HEK293 (cell line): ENCODE measurements around the gene ITGA2.

Experiments used
- CTCF ChIA-PET: fragments of 350-600 bp; formaldehyde crosslinking; extraction: SDS; loops from one replicate; lab custom pipeline; 2021; ENCODE audit warnings: antibody characterized with exemption; lab: Yijun Ruan, JAX
- POLR2A ChIA-PET: fragments of 300-600 bp; formaldehyde crosslinking; extraction: SDS; loops from one replicate; lab custom pipeline; 2020; ENCODE audit warnings: antibody characterized with exemption, inconsistent platforms; lab: Yijun Ruan, JAX
- H3K27ac ChIP-seq: fragments of 200-500 bp; sonication (Bioruptor generic); 2 replicates; pipeline ENCODE4 v1.5.1; 2014; ENCODE audit warnings: low read depth, low read length, control low read depth, inconsistent platforms; ENCODE audit errors: extremely low read depth
- H3K36me3 ChIP-seq, 2 experiments: fragments of 200-500 bp in 1 of 2; sonication (Bioruptor generic) in 1 of 2; 1 replicate in 1 of 2; 2 replicates in 1 of 2; pipeline ENCODE4 v1.5.1; 2014 to 2017; ENCODE audit warnings: inconsistent platforms in 2 of 2, low read length in 2 of 2; ENCODE audit not compliant: control insufficient read depth in 2 of 2, insufficient read depth in 1 of 2
- H3K4me1 ChIP-seq: fragments of 200-500 bp; sonication (Bioruptor generic); 2 replicates; pipeline ENCODE4 v1.5.1; 2014; ENCODE audit warnings: mild to moderate bottlenecking, low read length, inconsistent platforms; ENCODE audit not compliant: control insufficient read depth, insufficient read depth
- H3K4me3 ChIP-seq: 2 replicates; pipeline ENCODE4 v1.5.1; 2011; ENCODE audit warnings: low read depth, mild to moderate bottlenecking, control low read depth, low read length, moderate library complexity
- H3K9me3 ChIP-seq: fragments of 200-500 bp; sonication (Bioruptor generic); 2 replicates; pipeline ENCODE4 v1.5.1; 2014; ENCODE audit warnings: low read depth, low read length, inconsistent platforms; ENCODE audit not compliant: control insufficient read depth, insufficient read depth
- GLIS1 ChIP-seq: fragments of 450-650 bp; formaldehyde crosslinking; IDR thresholded peaks from 2 replicates; pipeline ENCODE4 v1.5.1; 2016; ENCODE audit warnings: missing biosample characterization, missing genetic modification characterization
- HOXD13 ChIP-seq: sonication (generic); formaldehyde crosslinking; IDR thresholded peaks from 2 replicates; pipeline ENCODE4 v1.8.0; 2022; ENCODE audit warnings: missing genetic modification reagents, borderline replicate concordance
- OSR2 ChIP-seq: fragments of 450-650 bp; formaldehyde crosslinking; IDR thresholded peaks from 2 replicates; pipeline ENCODE4 v1.5.1; 2016; ENCODE audit warnings: missing biosample characterization, missing genetic modification characterization
- PRDM1 ChIP-seq: fragments of 450-650 bp; formaldehyde crosslinking; IDR thresholded peaks from 2 replicates; pipeline ENCODE4; 2016; ENCODE audit warnings: missing biosample characterization, missing genetic modification characterization
- REPIN1 ChIP-seq: fragments of 450-650 bp; formaldehyde crosslinking; IDR thresholded peaks from 2 replicates; pipeline ENCODE4 v1.5.1; 2017; ENCODE audit warnings: missing biosample characterization, missing genetic modification characterization, low read depth
- TRIM28 ChIP-seq: IDR thresholded peaks from 2 replicates; pipeline ENCODE4 v1.6.1; 2011; ENCODE audit warnings: low read length, control low read depth, borderline replicate concordance
- ZEB2 ChIP-seq: fragments of 450-650 bp; formaldehyde crosslinking; IDR thresholded peaks from 2 replicates; pipeline ENCODE4 v1.5.1; 2016; ENCODE audit warnings: missing biosample characterization, missing genetic modification characterization
- ZIC2 ChIP-seq: fragments of 450-650 bp; formaldehyde crosslinking; IDR thresholded peaks from 2 replicates; pipeline ENCODE4 v1.5.1; 2016; ENCODE audit warnings: missing biosample characterization, missing genetic modification characterization
- ZNF10 ChIP-seq: fragments of 450-650 bp; formaldehyde crosslinking; IDR thresholded peaks from 2 replicates; pipeline ENCODE4 v1.5.1; 2017; ENCODE audit warnings: missing biosample characterization, missing genetic modification characterization
- ZNF16 ChIP-seq: fragments of 450-650 bp; formaldehyde crosslinking; IDR thresholded peaks from 2 replicates; pipeline ENCODE4 v1.5.1; 2016; ENCODE audit warnings: low read depth, missing biosample characterization, missing genetic modification characterization
- ZNF223 ChIP-seq: fragments of 450-650 bp; formaldehyde crosslinking; IDR thresholded peaks from 2 replicates; pipeline ENCODE4 v1.5.1; 2016; ENCODE audit warnings: missing biosample characterization, missing genetic modification characterization
- ZNF341 ChIP-seq: fragments of 450-650 bp; formaldehyde crosslinking; IDR thresholded peaks from 2 replicates; pipeline ENCODE4; 2016; ENCODE audit warnings: low read depth, missing biosample characterization, missing genetic modification characterization
- ZNF555 ChIP-seq: fragments of 450-650 bp; formaldehyde crosslinking; conservative IDR thresholded peaks from 2 replicates; pipeline ENCODE4 v1.5.1; 2017; ENCODE audit warnings: missing biosample characterization, mild to moderate bottlenecking, missing genetic modification characterization, inconsistent platforms
- ZNF561 ChIP-seq: fragments of 450-650 bp; IDR thresholded peaks from 2 replicates; pipeline ENCODE4 v1.5.1; 2018; ENCODE audit warnings: missing biosample characterization, missing genetic modification characterization, borderline replicate concordance
- ZNF585B ChIP-seq: fragments of 450-650 bp; formaldehyde crosslinking; IDR thresholded peaks from 2 replicates; pipeline ENCODE4 v1.5.1; 2016; ENCODE audit warnings: missing biosample characterization, missing genetic modification characterization
- ZNF610 ChIP-seq: fragments of 450-650 bp; formaldehyde crosslinking; IDR thresholded peaks from 2 replicates; pipeline ENCODE4 v1.5.1; 2016; ENCODE audit warnings: missing biosample characterization, missing genetic modification characterization, borderline replicate concordance
- ZNF664 ChIP-seq: fragments of 450-650 bp; formaldehyde crosslinking; IDR thresholded peaks from 2 replicates; pipeline ENCODE4 v1.5.1; 2016; ENCODE audit warnings: missing biosample characterization, missing genetic modification characterization
- ZXDB ChIP-seq: fragments of 450-650 bp; formaldehyde crosslinking; IDR thresholded peaks from 2 replicates; pipeline ENCODE4 v1.5.1; 2016; ENCODE audit warnings: missing biosample characterization, missing genetic modification characterization
- TF ChIP-seq, protein P1 (sequence below): fragments of 450-650 bp; formaldehyde crosslinking; IDR thresholded peaks from 2 replicates; pipeline ENCODE4 v1.5.1; 2016; ENCODE audit warnings: missing biosample characterization, missing genetic modification characterization
- TF ChIP-seq, protein P2 (sequence below): fragments of 450-650 bp; formaldehyde crosslinking; IDR thresholded peaks from 2 replicates; pipeline ENCODE4 v1.5.1; 2016; ENCODE audit warnings: missing biosample characterization, missing genetic modification characterization
- TF ChIP-seq, protein P3 (sequence below): fragments of 450-650 bp; formaldehyde crosslinking; IDR thresholded peaks from 2 replicates; pipeline ENCODE4 v1.5.1; 2016; ENCODE audit warnings: missing biosample characterization, missing genetic modification characterization, low read depth
- TF ChIP-seq, protein P4 (sequence below): fragments of 450-650 bp; formaldehyde crosslinking; IDR thresholded peaks from 2 replicates; pipeline ENCODE4 v1.5.1; 2016; ENCODE audit warnings: missing biosample characterization, missing genetic modification characterization, borderline replicate concordance
- TF ChIP-seq, protein P5 (sequence below): fragments of 450-650 bp; formaldehyde crosslinking; IDR thresholded peaks from 2 replicates; pipeline ENCODE4 v1.5.1; 2016; ENCODE audit warnings: missing biosample characterization, missing genetic modification characterization
- TF ChIP-seq, protein P6 (sequence below): fragments of 450-650 bp; formaldehyde crosslinking; IDR thresholded peaks from 2 replicates; pipeline ENCODE4 v1.5.1; 2017; ENCODE audit warnings: missing biosample characterization, missing genetic modification characterization

Gene ITGA2

DNA sequence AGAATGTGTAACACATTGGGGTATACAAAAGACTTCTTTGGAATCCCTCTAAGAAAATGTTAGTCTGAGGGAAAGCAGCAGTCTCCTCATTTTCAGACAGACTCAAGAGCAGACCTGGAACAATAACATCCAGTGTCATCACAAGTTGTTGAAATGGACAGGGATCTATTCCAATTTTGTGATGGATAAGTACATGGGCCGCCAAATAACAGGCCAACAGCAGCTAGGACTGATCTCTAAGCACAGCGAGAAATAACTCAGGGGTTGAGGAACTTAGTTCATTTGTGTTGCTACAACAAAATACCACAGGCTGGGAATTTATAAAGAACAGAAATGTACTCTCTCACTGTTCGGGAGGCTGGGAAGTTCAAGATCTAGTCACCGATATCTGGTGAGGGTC is 7.6 kb upstream of the ITGA2 start:
- Histone ChIP-seq H3K36me3 (no peaks in the 10 kb centered on the region), H3K9me3 (no peaks in the 10 kb centered on the region), H3K27ac (no peak overlapping the region), H3K4me1 (peaks cover 8% of the 10 kb centered on the region), H3K4me3 (no peak overlapping the region)
- TF ChIP-seq OSR2 (tag by site-specific recombination) (no peak), ZNF555 (tag by site-specific recombination) (no peak), GLIS1 (tag by site-specific recombination) (no peak), ZNF341 (tag by site-specific recombination) (no peak), HOXD13 (no peak), ZNF561 (tag by site-specific recombination) (no peak), ZNF610 (tag by site-specific recombination) (no peak), REPIN1 (tag by site-specific recombination) (no peak), ZIC2 (tag by site-specific recombination) (no peak), ZNF585B (no peak)
- TF ChIP-seq, protein P1, sequence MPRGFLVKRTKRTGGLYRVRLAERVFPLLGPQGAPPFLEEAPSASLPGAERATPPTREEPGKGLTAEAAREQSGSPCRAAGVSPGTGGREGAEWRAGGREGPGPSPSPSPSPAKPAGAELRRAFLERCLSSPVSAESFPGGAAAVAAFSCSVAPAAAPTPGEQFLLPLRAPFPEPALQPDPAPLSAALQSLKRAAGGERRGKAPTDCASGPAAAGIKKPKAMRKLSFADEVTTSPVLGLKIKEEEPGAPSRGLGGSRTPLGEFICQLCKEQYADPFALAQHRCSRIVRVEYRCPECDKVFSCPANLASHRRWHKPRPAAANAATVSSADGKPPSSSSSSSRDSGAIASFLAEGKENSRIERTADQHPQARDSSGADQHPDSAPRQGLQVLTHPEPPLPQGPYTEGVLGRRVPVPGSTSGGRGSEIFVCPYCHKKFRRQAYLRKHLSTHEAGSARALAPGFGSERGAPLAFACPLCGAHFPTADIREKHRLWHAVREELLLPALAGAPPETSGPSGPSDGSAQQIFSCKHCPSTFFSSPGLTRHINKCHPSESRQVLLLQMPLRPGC (tag by site-specific recombination): no peak
- TF ChIP-seq, protein P2, sequence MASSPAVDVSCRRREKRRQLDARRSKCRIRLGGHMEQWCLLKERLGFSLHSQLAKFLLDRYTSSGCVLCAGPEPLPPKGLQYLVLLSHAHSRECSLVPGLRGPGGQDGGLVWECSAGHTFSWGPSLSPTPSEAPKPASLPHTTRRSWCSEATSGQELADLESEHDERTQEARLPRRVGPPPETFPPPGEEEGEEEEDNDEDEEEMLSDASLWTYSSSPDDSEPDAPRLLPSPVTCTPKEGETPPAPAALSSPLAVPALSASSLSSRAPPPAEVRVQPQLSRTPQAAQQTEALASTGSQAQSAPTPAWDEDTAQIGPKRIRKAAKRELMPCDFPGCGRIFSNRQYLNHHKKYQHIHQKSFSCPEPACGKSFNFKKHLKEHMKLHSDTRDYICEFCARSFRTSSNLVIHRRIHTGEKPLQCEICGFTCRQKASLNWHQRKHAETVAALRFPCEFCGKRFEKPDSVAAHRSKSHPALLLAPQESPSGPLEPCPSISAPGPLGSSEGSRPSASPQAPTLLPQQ (tag by site-specific recombination): no peak
- TF ChIP-seq, protein P3, sequence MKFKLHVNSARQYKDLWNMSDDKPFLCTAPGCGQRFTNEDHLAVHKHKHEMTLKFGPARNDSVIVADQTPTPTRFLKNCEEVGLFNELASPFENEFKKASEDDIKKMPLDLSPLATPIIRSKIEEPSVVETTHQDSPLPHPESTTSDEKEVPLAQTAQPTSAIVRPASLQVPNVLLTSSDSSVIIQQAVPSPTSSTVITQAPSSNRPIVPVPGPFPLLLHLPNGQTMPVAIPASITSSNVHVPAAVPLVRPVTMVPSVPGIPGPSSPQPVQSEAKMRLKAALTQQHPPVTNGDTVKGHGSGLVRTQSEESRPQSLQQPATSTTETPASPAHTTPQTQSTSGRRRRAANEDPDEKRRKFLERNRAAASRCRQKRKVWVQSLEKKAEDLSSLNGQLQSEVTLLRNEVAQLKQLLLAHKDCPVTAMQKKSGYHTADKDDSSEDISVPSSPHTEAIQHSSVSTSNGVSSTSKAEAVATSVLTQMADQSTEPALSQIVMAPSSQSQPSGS (tag by site-specific recombination): no peak
- CTCF ChIA-PET: no interaction called here
- POLR2A ChIA-PET: no interaction called here

DNA sequence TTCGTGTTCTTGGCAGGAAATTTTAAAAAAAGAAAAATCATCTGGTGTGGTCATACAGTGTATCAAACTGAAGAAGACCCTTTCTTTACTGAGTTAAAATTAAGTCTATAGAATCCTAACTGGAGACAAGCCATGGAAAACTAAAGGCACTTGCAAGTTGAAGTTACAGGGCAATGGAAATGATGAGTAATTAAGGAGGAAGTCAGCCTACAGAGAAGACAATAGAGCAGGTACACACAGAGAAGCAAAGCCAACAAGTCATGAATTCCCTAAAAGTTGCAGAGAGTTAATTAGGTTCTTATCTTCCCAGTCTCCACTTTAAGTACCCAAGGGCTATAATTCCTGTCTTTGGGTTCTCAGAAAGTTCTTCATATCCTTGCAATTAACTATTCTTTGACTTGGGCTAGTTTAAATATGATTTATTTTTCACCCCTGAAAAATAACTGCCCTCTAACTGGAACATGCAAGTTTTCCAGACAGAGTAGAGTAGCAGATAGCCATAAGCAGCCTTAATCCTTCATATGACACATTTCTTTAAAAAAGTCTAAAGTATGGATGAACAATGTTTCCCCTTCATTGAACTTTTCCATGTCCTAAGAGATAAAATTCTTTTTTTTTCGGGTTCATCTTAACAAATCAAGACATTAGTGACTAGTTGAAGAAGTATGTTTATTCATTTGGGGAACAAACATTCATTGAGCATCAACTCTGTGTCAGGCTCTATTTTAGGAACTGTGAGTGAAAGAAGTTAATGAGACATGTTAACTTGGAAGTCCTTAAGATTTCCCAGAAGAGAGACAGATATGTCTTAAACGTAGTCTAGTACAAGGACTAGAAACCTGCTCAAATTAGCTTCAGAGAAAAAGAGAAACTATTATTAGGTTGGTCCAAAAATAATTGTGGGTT is 5.2 kb upstream of the ITGA2 start:
- Histone ChIP-seq H3K4me3 (no peak overlapping the region), H3K36me3 (no peaks in the 10 kb centered on the region), H3K4me1 (peaks cover 8% of the 10 kb centered on the region), H3K9me3 (no peaks in the 10 kb centered on the region), H3K27ac (no peak overlapping the region)
- ChIA-PET POLR2A (no interaction called here), CTCF (interaction anchor here (0.6 to 1.7 kb wide), 2 partner anchors 14 to 36 kb away, joined by 3 to 7 read pairs; no protein-coding TSS in a partner anchor)
- 0 out of 2 replicates have a peak, but pooled peaks have one; percentile 25 for TF ChIP-seq ZNF10 (tag by site-specific recombination)
- TF ChIP-seq PRDM1 (tag by site-specific recombination): no peak
- TF ChIP-seq ZNF664 (tag by site-specific recombination): no peak
- TF ChIP-seq, protein P4, sequence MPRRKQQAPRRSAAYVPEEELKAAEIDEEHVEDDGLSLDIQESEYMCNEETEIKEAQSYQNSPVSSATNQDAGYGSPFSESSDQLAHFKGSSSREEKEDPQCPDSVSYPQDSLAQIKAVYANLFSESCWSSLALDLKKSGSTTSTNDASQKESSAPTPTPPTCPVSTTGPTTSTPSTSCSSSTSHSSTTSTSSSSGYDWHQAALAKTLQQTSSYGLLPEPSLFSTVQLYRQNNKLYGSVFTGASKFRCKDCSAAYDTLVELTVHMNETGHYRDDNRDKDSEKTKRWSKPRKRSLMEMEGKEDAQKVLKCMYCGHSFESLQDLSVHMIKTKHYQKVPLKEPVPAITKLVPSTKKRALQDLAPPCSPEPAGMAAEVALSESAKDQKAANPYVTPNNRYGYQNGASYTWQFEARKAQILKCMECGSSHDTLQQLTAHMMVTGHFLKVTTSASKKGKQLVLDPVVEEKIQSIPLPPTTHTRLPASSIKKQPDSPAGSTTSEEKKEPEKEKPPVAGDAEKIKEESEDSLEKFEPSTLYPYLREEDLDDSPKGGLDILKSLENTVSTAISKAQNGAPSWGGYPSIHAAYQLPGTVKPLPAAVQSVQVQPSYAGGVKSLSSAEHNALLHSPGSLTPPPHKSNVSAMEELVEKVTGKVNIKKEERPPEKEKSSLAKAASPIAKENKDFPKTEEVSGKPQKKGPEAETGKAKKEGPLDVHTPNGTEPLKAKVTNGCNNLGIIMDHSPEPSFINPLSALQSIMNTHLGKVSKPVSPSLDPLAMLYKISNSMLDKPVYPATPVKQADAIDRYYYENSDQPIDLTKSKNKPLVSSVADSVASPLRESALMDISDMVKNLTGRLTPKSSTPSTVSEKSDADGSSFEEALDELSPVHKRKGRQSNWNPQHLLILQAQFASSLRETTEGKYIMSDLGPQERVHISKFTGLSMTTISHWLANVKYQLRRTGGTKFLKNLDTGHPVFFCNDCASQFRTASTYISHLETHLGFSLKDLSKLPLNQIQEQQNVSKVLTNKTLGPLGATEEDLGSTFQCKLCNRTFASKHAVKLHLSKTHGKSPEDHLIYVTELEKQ (tag by site-specific recombination): 0 out of 2 replicates have a peak, but pooled peaks have one; percentile 49
- TF ChIP-seq ZNF16: no peak
- peak; percentile 46; the same call in 1 of the 2 replicates for TF ChIP-seq TRIM28
- TF ChIP-seq ZNF223: no peak
- TF ChIP-seq ZXDB: peak; percentile 41; the same call in 1 of the 2 replicates
- TF ChIP-seq, protein P5, sequence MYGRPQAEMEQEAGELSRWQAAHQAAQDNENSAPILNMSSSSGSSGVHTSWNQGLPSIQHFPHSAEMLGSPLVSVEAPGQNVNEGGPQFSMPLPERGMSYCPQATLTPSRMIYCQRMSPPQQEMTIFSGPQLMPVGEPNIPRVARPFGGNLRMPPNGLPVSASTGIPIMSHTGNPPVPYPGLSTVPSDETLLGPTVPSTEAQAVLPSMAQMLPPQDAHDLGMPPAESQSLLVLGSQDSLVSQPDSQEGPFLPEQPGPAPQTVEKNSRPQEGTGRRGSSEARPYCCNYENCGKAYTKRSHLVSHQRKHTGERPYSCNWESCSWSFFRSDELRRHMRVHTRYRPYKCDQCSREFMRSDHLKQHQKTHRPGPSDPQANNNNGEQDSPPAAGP: no peak
- no peak for TF ChIP-seq ZEB2 (tag by site-specific recombination)
- TF ChIP-seq, protein P6, sequence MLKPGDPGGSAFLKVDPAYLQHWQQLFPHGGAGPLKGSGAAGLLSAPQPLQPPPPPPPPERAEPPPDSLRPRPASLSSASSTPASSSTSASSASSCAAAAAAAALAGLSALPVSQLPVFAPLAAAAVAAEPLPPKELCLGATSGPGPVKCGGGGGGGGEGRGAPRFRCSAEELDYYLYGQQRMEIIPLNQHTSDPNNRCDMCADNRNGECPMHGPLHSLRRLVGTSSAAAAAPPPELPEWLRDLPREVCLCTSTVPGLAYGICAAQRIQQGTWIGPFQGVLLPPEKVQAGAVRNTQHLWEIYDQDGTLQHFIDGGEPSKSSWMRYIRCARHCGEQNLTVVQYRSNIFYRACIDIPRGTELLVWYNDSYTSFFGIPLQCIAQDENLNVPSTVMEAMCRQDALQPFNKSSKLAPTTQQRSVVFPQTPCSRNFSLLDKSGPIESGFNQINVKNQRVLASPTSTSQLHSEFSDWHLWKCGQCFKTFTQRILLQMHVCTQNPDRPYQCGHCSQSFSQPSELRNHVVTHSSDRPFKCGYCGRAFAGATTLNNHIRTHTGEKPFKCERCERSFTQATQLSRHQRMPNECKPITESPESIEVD (tag by site-specific recombination): peak; percentile 60; the same call in 1 of the 2 replicates
